HCT116 (cell line): Measurements from ENCODE around the gene OR5AS1. TPM values are rescaled to one million over a fixed set of nuclear protein-coding genes. Genes with fewer than 3 reads are reported as not detected.
"Not testable (repeated sequence)": the region's sequence is repeated elsewhere in the genome, so short reads cannot be mapped to it uniquely, and the experiment has no call there.

Experiments used
- ATAC-seq: fragments of 200-7000 bp; cut with Tn5 transposase; 2 replicates; pipeline ENCODE4 v1.9.1; 2020; ENCODE audit warnings: mild to moderate bottlenecking, moderate library complexity
- BruUV-seq: library from RNA; stranded (reverse); fragments of 400-500 nt; replicated peaks from 2 replicates; lab custom pipeline; 2021; lab: Mats Ljungman, UMichigan
- CTCF ChIA-PET: fragments of 300-600 bp; sonication (Branson Sonifier 250); formaldehyde crosslinking; loops from one replicate; lab custom pipeline; 2021; ENCODE audit warnings: antibody characterized with exemption; lab: Charles Lee
- POLR2A ChIA-PET: fragments of 300-600, 350-600 bp; sonication (Branson Sonifier 250); formaldehyde crosslinking; loops from one replicate; lab custom pipeline; 2021; ENCODE audit warnings: antibody characterized with exemption; lab: Charles Lee
- RAD21 ChIA-PET, 2 experiments: fragments of 300-600 bp; sonication (Branson Sonifier 250); formaldehyde crosslinking; loops; one replicate each; lab custom pipeline; 2023; ENCODE audit warnings: low total read pairs in 2 of 2; ENCODE audit not compliant: uncharacterized antibody in 2 of 2, unreplicated experiment in 2 of 2, low non-redundant PET in 1 of 2; lab: Charles Lee
- DNase-seq: peaks from one replicate; pipeline ENCODE4 v3.0.0-alpha.2; 2010; ENCODE audit warnings: low read depth, low spot score
- H2AFZ ChIP-seq: fragments of 200-600 bp; shearing (Covaris generic), sonication (generic); 2 replicates; pipeline ENCODE4 v1.6.1; 2017; ENCODE audit warnings: low read depth, mixed run types, mixed read lengths, antibody characterized with exemption, low read length; ENCODE audit not compliant: poor library complexity, severe bottlenecking
- H3K27ac ChIP-seq: 2 replicates; pipeline ENCODE4 v1.5.1; 2012; ENCODE audit warnings: low read depth, low read length
- H3K27me3 ChIP-seq: fragments of 200-600 bp; sonication (generic); 2 replicates; pipeline ENCODE4 v1.6.1; 2016; ENCODE audit warnings: mixed run types, low read length, mixed read lengths; ENCODE audit not compliant: insufficient read depth
- H3K36me3 ChIP-seq, 2 experiments: fragments of 200-500 bp in 1 of 2; fragments of 200-600 bp in 1 of 2; sonication (Bioruptor generic) in 1 of 2; sonication (generic) in 1 of 2; 2 replicates each; pipeline versions ENCODE4 v1.5.1 to v1.6.1; 2014 to 2016; ENCODE audit warnings: low read length in 2 of 2, inconsistent platforms in 1 of 2, mixed read lengths in 1 of 2, mixed run types in 1 of 2; ENCODE audit not compliant: insufficient read depth in 2 of 2, control insufficient read depth in 1 of 2
- H3K4me1 ChIP-seq, 2 experiments: fragments of 200-600 bp in 1 of 2; sonication (generic) in 1 of 2; 2 replicates each; pipeline versions ENCODE4 v1.5.1 to v1.6.1; 2012 to 2017; ENCODE audit warnings: low read length in 2 of 2, inconsistent platforms in 1 of 2, mild to moderate bottlenecking in 1 of 2, mixed read lengths in 1 of 2, mixed run types in 1 of 2, moderate library complexity in 1 of 2; ENCODE audit not compliant: insufficient read depth in 2 of 2, control insufficient read depth in 1 of 2
- H3K4me2 ChIP-seq: fragments of 200-600 bp; sonication (generic); 2 replicates; pipeline ENCODE4 v1.6.1; 2017; ENCODE audit warnings: mixed run types, low read length, mixed read lengths
- H3K4me3 ChIP-seq, 2 experiments: fragments of 200-600 bp in 1 of 2; sonication (generic) in 1 of 2; replicated peaks in 1 of 2; 2 replicates each; pipeline ENCODE4 v1.5.1; 2011 to 2016; ENCODE audit warnings: low read length in 2 of 2, control low read depth in 1 of 2, low read depth in 1 of 2, mild to moderate bottlenecking in 1 of 2, mixed read lengths in 1 of 2, mixed run types in 1 of 2
- H3K79me2 ChIP-seq: fragments of 200-600 bp; sonication (generic); 2 replicates; pipeline ENCODE4 v1.6.1; 2017; ENCODE audit warnings: mild to moderate bottlenecking, mixed run types, low read length, moderate library complexity, mixed read lengths; ENCODE audit not compliant: insufficient read depth
- H3K9ac ChIP-seq: fragments of 200-600 bp; sonication (generic); 2 replicates; pipeline ENCODE4 v1.6.1; 2016; ENCODE audit warnings: low read length, mixed read lengths
- H3K9me2 ChIP-seq: fragments of 200-600 bp; sonication (generic), shearing (Covaris generic); 2 replicates; pipeline ENCODE4 v1.6.1; 2017; ENCODE audit warnings: mixed run types, mild to moderate bottlenecking, moderate library complexity; ENCODE audit not compliant: insufficient read depth
- H3K9me3 ChIP-seq, 2 experiments: fragments of 200-500 bp in 1 of 2; fragments of 200-600 bp in 1 of 2; sonication (Bioruptor generic) in 1 of 2; sonication (generic) in 1 of 2; 2 replicates each; pipeline ENCODE4 v1.6.1; 2014 to 2017; ENCODE audit warnings: low read length in 2 of 2, mixed read lengths in 2 of 2, inconsistent platforms in 1 of 2, low read depth in 1 of 2, mild to moderate bottlenecking in 1 of 2, mixed run types in 1 of 2, moderate library complexity in 1 of 2; ENCODE audit not compliant: control insufficient read depth in 1 of 2, insufficient read depth in 1 of 2
- H4K20me1 ChIP-seq: fragments of 200-600 bp; sonication (generic), shearing (Covaris generic); 2 replicates; pipeline ENCODE4 v1.6.1; 2017; ENCODE audit warnings: mixed run types, mild to moderate bottlenecking, moderate library complexity; ENCODE audit not compliant: insufficient read depth
- CEBPB ChIP-seq: IDR thresholded peaks from 2 replicates; pipeline ENCODE4 v1.6.1; 2012; ENCODE audit warnings: low read depth
- EGR1 ChIP-seq: IDR thresholded peaks from 2 replicates; pipeline ENCODE4 v1.6.1; 2012; ENCODE audit warnings: low read depth
- ELF1 ChIP-seq: IDR thresholded peaks from 2 replicates; pipeline ENCODE4 v1.6.1; 2012; ENCODE audit warnings: low read depth, borderline replicate concordance
- JUND ChIP-seq: IDR thresholded peaks from 2 replicates; pipeline ENCODE4 v1.6.1; 2012
- SRF ChIP-seq: IDR thresholded peaks from 2 replicates; pipeline ENCODE4 v1.6.1; 2012; ENCODE audit warnings: low read depth
- intact Hi-C: fragments of 100-400 bp; cut with micrococcal nuclease; formaldehyde crosslinking; loops from 2 replicates; pipeline ENCODE4 v1.10.0; 2022
- total RNA-seq: library from RNA; stranded (reverse); gene quantifications from one replicate; pipeline ENCODE4 v1.2.1, GENCODE V29; 2021; ENCODE audit not compliant: unreplicated experiment
- TF ChIP-seq, protein P1 (sequence below): IDR thresholded peaks from 2 replicates; pipeline ENCODE4 v1.6.1; 2012; ENCODE audit warnings: low read depth
- TF ChIP-seq, protein P2 (sequence below): IDR thresholded peaks from 2 replicates; pipeline ENCODE4 v1.6.1; 2012

Gene OR5AS1
- total RNA-seq, 1 experiment from 2014 or later, result not detected

DNA sequence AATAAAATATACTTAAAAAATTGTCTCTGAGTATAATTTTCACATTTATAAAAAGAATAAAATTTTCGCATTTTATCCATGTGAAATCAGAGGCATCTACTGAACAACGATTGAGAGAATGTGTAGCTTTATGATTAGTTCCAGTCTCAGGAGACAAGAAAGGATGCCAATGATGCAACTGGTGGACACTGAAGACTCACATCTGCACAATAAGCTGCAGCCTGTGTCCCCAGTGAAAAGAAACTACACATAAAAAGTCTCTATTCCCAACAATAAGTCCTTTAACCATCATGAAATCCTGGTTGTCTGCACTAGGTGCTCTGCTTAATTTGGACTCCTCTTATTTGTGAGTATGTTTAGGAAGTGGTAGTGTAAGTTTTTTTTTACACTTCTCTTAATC lies 22.0 kb downstream of the OR5AS1 start:
- ATAC-seq (no peak), DNase-seq (no peak)
- Histone ChIP-seq H3K9me2 (no peaks in the 10 kb centered on the region), H4K20me1 (no peaks in the 10 kb centered on the region), H3K27ac (no peak overlapping the region), H3K4me2 (no peak overlapping the region), H3K4me3 (no peak overlapping the region), H3K9ac (no peak overlapping the region), H3K36me3 (no peaks in the 10 kb centered on the region), H3K4me1 (no peaks in the 10 kb centered on the region), H2AFZ (no peak overlapping the region), H3K79me2 (no peaks in the 10 kb centered on the region), H3K9me3 (peaks cover 0 to 21% of the 10 kb centered on the region in 2 experiments; a peak in 2 of 4 replicates), H3K27me3 (no peaks in the 10 kb centered on the region)
- ChIA-PET RAD21 (no interaction called here), POLR2A (no interaction called here), CTCF (no interaction called here)
- intact Hi-C loops, result no loop called here
- no TSS peak for BruUV-seq
- no peak for TF ChIP-seq EGR1
- TF ChIP-seq JUND, result no peak
- TF ChIP-seq SRF, result no peak
- TF ChIP-seq, protein P1, sequence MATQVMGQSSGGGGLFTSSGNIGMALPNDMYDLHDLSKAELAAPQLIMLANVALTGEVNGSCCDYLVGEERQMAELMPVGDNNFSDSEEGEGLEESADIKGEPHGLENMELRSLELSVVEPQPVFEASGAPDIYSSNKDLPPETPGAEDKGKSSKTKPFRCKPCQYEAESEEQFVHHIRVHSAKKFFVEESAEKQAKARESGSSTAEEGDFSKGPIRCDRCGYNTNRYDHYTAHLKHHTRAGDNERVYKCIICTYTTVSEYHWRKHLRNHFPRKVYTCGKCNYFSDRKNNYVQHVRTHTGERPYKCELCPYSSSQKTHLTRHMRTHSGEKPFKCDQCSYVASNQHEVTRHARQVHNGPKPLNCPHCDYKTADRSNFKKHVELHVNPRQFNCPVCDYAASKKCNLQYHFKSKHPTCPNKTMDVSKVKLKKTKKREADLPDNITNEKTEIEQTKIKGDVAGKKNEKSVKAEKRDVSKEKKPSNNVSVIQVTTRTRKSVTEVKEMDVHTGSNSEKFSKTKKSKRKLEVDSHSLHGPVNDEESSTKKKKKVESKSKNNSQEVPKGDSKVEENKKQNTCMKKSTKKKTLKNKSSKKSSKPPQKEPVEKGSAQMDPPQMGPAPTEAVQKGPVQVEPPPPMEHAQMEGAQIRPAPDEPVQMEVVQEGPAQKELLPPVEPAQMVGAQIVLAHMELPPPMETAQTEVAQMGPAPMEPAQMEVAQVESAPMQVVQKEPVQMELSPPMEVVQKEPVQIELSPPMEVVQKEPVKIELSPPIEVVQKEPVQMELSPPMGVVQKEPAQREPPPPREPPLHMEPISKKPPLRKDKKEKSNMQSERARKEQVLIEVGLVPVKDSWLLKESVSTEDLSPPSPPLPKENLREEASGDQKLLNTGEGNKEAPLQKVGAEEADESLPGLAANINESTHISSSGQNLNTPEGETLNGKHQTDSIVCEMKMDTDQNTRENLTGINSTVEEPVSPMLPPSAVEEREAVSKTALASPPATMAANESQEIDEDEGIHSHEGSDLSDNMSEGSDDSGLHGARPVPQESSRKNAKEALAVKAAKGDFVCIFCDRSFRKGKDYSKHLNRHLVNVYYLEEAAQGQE, result no peak
- no peak for TF ChIP-seq ELF1
- no peak for TF ChIP-seq CEBPB
- TF ChIP-seq, protein P2, sequence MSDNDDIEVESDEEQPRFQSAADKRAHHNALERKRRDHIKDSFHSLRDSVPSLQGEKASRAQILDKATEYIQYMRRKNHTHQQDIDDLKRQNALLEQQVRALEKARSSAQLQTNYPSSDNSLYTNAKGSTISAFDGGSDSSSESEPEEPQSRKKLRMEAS, result no peak

DNA sequence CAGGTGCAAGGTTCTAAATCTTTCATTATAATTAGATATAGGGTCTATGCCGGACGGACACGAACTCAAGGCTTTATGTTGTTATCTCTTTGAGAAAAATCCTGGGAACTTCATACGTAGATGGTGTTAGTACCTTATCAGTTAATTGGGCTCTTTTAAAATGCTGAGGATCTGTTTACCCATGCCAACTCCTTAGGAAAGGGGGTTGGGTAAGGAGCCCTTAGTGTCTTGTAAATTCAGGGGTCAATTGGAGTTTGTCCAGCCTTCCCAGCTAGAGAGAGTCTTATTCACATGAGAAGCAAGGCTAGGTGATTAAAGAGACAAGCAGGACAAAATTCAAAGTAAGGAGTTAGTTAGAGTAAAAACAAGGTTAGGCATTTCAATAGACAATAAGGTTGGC lies 28.9 kb downstream of the OR5AS1 start:
- CTCF ChIA-PET, H3K27me3 ChIP-seq, H3K4me3 ChIP-seq, H3K27ac ChIP-seq, H3K9ac ChIP-seq, BruUV-seq, H4K20me1 ChIP-seq, ATAC-seq, RAD21 ChIA-PET, H3K9me2 ChIP-seq, DNase-seq, H3K4me1 ChIP-seq, POLR2A ChIA-PET, H3K79me2 ChIP-seq, H3K4me2 ChIP-seq, H3K36me3 ChIP-seq, H2AFZ ChIP-seq, intact Hi-C loops: not testable (repeated sequence)
- peaks cover 0 to 15% of the 10 kb centered on the region in 2 experiments; a peak in 2 of 4 replicates for H3K9me3 ChIP-seq

DNA sequence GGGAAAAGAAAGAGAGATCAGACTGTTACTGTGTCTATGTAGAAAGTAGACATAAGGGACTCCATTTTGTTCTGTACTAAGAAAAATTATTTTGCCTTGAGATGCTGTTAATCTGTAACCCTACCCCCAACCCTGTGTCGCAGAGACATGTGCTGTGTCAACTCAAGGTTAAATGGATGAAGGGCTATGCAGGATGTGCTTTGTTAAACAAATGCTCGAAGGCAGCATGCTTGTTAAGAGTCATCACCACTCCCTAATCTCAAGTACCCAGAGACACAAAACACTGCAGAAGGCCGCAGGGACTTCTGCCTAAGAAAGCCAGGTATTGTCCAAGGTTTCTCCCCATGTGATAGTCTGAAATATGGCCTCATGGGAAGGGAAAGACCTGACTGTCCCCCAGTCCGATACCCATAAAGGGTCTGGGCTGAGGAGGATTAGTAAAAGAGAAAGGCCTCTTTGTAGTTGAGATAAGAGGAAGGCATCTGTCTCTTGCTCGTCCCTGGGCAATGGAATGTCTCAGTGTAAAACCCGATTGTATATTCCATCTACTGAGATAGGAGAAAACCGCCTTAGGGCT lies 30.3 kb downstream of the OR5AS1 start:
- H3K27ac ChIP-seq, H3K27me3 ChIP-seq, H3K9me3 ChIP-seq, BruUV-seq, CTCF ChIA-PET, ATAC-seq, H3K36me3 ChIP-seq, H3K79me2 ChIP-seq, POLR2A ChIA-PET, H3K4me1 ChIP-seq, H3K4me3 ChIP-seq, H3K4me2 ChIP-seq, H4K20me1 ChIP-seq, H2AFZ ChIP-seq, intact Hi-C loops, DNase-seq, RAD21 ChIA-PET, H3K9me2 ChIP-seq, H3K9ac ChIP-seq: not testable (repeated sequence)
